EH (cell line): ENCODE results near the gene MAPK10.

Source experiments
- DNase-seq: peaks from one replicate; pipeline ENCODE4 v3.0.0-alpha.2; 2015; ENCODE audit warnings: low read depth

MAPK10 gene

GRCh38 chr4:86274642-86275041, 85.2 kb downstream of the MAPK10 start:
- peak; percentile 7 for DNase-seq

- DNase-seq: no peak
Measured at GRCh38 chr4:86272669-86273068, 87.2 kb downstream of the MAPK10 start.

GRCh38 chr4:86271057-86271456, 88.8 kb downstream of the MAPK10 start:
- DNase-seq: no peak

GRCh38 chr4:86269354-86269753, 90.5 kb downstream of the MAPK10 start:
- DNase-seq: no peak

GRCh38 chr4:86264241-86264640, 95.6 kb downstream of the MAPK10 start:
- DNase-seq: no peak

GRCh38 chr4:86261636-86262035, 98.2 kb downstream of the MAPK10 start:
- DNase-seq: no peak

GRCh38 chr4:86256086-86256485, 103.8 kb downstream of the MAPK10 start:
- DNase-seq: no peak

GRCh38 chr4:86250619-86251018, 109.2 kb downstream of the MAPK10 start:
- DNase-seq: no peak

GRCh38 chr4:86250006-86250405, 109.8 kb downstream of the MAPK10 start:
- DNase-seq: peak; percentile 27

GRCh38 chr4:86249074-86249473, 110.8 kb downstream of the MAPK10 start:
- DNase-seq: no peak

- no peak for DNase-seq
Measured at GRCh38 chr4:86247906-86248305, 111.9 kb downstream of the MAPK10 start.

GRCh38 chr4:86247320-86247719, 112.5 kb downstream of the MAPK10 start:
- no peak for DNase-seq

- DNase-seq: no peak
Measured at GRCh38 chr4:86243750-86244149, 116.1 kb downstream of the MAPK10 start.

- no peak for DNase-seq
Measured at GRCh38 chr4:86242677-86243076, 117.2 kb downstream of the MAPK10 start.

GRCh38 chr4:86235549-86235948, 124.3 kb downstream of the MAPK10 start:
- DNase-seq: no peak

- peak; percentile 81 for DNase-seq
Measured at GRCh38 chr4:86233681-86234080, 126.2 kb downstream of the MAPK10 start.

- DNase-seq: no peak
Measured at GRCh38 chr4:86233090-86233489, 126.8 kb downstream of the MAPK10 start.

GRCh38 chr4:86223472-86223871, 136.4 kb downstream of the MAPK10 start:
- peak; percentile 30 for DNase-seq

GRCh38 chr4:86221002-86221401, 138.9 kb downstream of the MAPK10 start:
- DNase-seq: no peak

- peak; percentile 35 for DNase-seq
Measured at GRCh38 chr4:86220121-86220520, 139.7 kb downstream of the MAPK10 start.

- DNase-seq: peak; percentile 54
Measured at GRCh38 chr4:86218746-86219473, 140.9 kb downstream of the MAPK10 start.

GRCh38 chr4:86203176-86203575, 156.7 kb downstream of the MAPK10 start:
- DNase-seq: no peak

GRCh38 chr4:86185659-86186058, 174.2 kb downstream of the MAPK10 start:
- DNase-seq: no peak

- DNase-seq: no peak
Measured at GRCh38 chr4:86184901-86185285, 175.0 kb downstream of the MAPK10 start.
